NAMALWA (cell line): Measurements from ENCODE around the gene DNAJB8.

Source experiments
- DNase-seq: peaks from one replicate; pipeline ENCODE4 v3.0.0-alpha.2; 2015; ENCODE audit warnings: low spot score

The DNAJB8 gene

DNA sequence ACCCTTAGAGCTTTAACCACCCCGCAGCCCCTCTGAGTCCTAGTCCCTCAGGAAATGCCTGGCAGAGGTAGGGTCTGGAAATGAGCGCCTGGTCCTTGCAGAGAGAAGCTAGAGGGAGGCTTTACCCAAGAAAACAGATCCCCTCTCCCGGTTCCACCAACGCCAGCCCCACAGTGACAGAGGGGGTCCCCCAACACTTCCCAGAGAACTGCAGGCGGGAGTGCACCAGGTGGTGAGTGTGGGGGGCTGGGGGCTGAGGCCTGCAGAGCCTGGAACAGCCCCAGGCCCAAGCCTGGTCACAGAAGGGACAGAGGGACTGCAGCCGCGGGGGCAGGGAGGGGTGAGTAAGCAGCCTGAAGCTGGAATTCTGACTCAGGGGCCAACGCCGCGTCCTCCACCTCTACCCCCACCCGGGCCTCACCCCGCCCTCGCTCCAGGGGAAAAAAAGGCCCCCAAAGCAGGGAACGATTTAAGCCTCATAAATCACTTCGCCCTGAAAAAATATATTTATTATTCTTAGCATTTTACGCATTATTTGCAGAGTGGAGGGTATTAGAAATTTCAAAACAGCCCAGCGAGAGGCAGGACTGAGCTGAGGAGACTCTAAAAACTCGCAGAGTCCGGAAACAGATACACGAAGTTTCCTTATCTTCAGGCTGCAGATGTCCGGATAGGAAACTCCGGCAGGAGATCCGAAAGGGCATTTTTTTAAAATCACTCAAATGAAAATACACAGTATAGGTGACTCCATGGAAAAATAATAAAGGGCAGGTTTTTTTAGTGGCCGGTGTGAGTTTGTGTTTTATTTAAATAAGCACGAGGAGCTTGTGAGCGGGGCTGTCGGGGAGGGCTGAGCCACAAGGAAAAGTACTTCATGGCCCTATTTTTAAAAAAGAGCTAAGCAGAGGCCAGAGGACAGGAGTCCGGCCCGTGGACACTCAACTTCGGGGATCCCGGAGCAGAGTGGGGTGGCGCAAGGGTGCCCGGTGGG, 16.3 kb upstream of the DNAJB8 start:
- DNase-seq = no peak

DNA sequence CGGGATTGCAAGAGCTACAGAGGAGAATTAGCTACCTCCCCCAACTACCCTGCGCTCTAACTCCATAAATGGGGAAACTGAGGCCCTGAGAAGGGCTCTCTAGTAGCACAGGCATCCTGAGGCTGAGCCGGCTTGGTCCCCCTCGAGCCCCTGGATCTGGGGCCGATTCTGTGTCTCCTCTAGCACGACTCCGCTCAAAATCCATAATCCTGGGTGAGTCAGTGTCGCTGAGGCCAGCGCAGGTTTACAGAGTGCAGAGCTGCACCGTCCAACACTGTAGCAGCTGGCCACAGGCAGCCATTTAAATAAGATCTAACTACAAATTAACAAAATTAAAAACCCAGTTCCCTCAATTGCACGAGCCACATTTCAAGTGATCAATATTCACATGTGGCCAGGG, 15.5 kb upstream of the DNAJB8 start:
- no peak for DNase-seq

- no peak for DNase-seq
These were observed 14.8 kb upstream of the DNAJB8 start for GRCh38 chr3:128481438-128481942.

DNA sequence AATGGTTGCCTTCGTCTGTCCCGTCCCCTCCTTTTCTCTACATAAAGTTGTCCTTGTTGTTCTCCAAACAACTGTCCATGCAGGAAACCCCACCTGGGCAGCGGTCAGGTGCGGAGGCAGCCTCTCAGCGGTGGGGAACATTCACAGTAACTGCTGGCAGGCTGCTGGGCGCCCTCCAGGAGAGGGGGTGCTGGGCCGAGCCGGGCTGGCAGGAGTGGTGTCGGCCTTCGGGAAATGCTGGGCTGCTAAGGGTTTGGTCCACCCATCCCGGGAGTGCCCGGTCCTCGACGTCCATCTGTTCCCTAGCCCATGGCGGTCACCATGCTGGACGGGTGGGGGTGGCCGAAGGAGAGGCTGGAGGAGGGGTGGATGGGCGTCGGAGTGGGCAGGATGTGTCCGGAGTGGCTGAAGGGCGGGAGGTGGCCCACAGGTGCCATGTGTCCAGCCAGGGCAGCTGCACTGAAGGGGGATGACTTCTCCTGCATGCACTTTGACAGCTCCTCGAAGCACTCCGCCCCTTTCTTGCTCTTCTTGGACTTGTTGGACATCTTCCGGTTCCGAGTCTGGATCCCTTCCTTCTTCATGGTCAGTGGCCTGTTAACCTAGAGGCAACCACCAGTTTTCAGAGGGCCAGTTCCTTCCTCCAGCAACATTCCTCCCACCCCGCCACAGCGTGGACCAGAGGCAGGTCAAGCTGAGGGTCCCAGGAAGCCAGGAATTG, 14.2 kb upstream of the DNAJB8 start:
- no peak for DNase-seq

DNA sequence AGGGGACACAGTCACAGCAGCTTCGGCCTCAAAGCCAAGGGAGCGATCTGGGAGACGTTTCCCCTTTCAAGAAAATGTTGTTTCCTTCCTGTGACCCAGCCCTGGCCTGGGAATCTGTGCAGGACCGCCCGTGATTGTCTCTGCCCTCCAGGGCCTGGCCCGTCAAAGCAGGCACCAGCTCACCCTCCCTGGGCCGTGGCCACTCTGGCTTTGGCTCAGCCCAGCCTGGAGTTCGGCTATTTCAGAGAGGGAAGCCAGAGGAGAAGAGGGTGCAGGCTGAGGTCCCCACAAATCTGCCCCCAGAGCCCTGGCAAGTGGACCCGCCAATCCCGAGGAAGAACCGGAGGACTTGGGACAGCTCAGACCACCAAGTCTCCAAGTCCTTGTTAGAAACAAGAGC, 13.6 kb upstream of the DNAJB8 start:
- no peak for DNase-seq

DNA sequence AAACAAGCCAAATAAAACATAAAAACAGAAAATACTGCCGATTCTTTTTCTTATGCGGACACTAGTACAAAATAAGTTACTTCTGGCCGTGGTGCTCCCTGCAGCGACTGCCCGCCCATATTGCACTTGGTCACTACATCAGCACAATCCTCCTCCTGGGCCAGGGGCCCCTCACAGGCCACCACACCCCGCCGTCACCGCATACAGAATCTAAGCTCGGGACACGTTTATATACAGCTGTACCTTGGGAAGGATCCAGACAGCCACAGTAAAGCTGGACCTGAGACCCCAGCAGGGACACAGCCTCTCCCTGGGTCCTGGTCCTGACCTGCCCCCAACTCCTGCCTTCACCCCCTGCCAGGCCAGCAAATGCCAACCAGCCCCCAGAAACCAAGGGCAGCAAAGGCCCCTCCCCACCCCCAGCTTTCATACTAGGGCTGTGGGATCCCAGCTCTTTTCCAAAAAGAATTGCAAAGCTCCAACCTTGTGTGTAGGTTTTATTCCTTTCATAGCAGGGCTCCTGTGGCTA, 12.9 kb upstream of the DNAJB8 start:
- DNase-seq = no peak

DNA sequence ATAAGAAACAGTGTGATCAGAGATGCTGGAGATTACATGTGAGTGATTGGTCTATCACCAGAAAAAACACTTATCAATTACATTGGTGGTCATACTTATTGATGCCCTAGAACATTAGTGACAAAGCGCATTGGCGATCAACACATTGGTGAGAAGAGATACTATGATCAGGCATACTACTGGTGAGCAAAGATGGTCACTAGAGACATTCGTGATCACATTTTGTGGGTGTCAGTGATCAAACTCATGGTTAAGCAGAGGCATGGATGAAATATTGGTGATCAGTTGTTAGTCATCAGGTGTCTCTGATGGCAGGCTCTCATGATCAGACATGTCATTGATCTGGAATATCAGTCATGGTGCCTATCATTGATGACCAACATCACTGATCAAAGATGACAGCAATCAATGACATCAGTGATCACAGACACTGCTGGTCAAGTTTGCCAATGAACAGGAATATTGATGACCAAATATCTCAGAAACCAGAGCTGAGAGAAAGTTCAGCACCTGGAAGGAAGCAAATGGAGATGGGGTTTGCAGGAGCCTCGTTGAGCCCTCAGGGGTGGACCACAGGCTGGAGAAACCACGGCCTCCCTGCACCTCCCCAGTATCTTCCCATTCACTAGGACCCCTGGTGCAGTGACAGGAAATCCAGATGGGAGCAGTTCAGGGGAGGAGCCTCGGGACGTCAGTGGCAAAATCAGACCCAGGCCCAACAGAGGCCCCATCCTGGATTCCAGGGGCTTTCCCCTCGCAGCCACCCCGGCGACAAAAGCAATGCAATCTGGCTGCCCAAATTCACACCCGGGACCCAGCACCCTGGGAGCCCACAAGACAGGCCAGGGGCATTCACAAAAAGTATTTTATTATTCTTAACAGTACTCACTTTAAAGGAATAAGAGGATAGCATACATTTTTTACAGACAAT, 12.2 kb upstream of the DNAJB8 start:
- DNase-seq = no peak

GRCh38 chr3:128476659-128477058, 10.0 kb upstream of the DNAJB8 start:
- no peak for DNase-seq

DNA sequence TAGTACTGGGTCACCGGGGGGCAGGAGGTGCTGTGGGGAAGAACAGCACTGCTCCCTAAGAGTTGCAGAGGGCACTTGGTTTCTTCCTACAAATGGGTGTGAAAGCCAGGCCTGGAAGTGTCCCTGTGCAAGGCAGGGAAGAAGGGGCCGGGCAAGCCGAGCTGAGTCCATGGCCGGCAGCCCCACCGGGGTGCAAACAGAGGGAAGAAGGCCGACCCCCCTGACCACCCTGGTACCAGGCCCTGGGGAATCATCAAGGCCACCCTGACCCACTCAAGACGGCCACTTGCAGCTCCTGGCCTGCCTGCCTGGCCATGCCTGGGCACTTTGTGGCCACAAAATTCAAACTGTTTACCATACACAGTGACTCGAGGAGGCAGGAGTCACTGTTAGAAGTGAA, 8.7 kb upstream of the DNAJB8 start:
- no peak for DNase-seq

- DNase-seq = no peak
These were observed 7.0 kb upstream of the DNAJB8 start for GRCh38 chr3:128473737-128474136.

- DNase-seq = no peak
These were observed 6.5 kb upstream of the DNAJB8 start for GRCh38 chr3:128473180-128473519.

DNA sequence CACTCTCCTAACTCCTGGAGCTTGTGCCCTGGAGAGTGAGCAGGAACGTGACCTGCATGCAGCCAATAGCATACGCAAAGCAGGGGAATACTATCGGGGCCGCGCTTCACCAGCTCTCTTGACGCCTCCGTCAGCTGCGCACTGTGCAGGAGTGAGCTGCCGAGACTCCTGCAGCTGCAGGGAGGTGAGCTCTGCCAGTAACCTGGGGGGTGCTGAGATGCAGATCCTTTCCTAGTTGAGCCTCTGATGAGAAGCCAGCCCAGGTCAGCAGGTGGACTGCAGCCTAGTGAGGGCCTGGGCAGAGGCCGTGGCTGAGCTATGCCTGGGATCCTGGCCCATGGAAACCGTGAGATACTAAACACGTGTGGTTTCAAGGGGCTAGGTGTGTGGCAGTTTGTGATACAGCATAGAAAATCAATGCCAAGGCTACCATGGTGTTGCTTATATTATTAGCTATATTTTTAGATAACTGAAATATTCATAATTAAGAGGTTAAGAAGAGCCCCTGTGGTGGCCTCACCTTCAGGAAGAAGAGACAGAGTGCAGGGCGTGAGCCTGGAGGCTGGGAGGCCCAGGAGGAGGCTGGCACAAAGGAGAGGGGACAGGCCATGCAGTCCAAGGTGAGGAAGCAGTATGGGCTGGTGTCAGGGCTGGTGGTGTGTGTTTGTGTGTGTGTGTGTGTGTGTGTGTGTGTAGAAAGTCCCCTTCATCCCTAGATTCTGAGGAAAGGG, 5.9 kb upstream of the DNAJB8 start:
- no peak for DNase-seq

- DNase-seq = no peak
These were observed 5.0 kb upstream of the DNAJB8 start for GRCh38 chr3:128471720-128472119.

GRCh38 chr3:128471110-128471509, 4.4 kb upstream of the DNAJB8 start:
- DNase-seq = no peak

DNA sequence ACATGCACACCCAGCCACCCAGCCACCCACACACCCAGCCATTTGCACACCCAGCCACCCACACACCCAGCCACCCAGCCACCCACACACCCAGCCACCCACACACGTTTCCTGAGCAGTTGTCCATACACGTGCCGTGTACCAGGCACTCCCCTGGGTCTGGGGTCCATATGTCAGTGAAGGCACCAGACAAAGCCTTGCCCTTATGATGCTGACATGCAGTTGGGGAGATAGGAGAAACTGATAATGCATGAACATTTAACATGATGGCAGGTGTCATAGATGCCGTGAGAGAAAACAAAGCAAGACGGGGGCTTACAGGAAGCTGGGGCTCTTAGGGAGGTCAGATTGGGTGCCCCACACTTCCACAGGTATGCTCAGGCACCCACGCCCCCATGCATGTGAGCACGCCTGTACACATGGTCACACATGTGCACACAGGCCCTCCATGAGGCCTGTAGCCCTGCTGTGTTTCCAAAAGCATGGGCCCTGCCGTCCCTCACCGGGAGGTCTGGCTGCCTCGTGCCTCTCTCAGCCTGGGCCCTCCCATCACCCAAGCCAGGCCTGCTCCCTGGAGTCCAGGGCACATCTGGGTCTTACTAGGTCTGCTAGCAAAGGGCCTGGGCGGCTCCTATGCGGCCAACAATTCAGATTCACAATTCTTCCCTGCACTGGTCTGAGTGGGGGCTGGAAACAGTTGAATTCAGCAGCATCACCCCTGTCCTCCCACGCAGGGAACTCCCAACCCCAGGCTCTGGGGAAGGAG, 3.6 kb upstream of the DNAJB8 start:
- no peak for DNase-seq

DNA sequence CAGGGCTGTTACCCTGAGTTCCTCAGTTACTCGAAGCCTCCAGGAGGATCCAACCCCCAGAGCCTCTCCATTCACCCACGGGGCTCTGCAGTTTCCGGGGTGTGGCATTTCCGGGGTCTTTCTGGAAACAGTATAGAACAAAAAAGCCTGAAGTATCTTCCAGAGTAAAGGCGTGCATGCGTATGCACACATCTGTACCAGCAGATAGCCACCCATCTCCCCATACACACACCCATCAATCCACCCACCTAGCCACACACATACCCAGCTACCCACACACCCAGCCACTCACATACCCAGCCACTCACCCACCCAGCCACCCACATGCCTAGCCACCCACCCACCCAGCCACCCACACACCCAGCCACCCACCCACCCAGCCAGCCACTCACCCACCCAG, 2.9 kb upstream of the DNAJB8 start:
- DNase-seq = no peak

GRCh38 chr3:128468791-128469527, 2.3 kb upstream of the DNAJB8 start:
- DNase-seq = no peak

DNA sequence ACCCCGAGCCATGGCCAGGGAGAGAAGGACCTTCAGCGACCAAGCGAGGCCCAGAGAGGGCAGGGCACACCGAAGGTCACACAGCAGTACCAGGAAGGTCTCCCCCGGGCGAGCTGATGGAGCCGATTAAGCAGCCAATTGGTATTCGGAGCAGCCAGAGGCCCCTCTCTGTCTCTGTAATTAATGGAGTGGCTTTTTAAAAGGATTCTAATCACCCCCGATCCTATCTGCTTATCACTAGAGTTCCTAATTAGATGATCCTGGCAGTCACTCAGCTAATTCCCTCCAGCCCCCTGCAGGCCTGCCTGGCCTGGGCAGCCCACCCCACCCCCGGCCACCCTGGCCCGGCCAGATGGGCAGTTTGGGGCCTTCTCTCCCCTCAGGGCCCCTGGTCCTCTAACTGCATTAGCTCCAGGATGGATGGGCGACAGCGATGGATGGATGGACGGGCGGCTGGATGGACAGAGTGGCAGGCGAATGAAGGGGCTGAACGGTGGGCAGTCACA, 1.6 kb upstream of the DNAJB8 start:
- DNase-seq = no peak

- DNase-seq = no peak
These were observed 2.0 kb downstream of the DNAJB8 start for GRCh38 chr3:128464702-128465101.
